CD4-positive, alpha-beta T cell treated with Interleukin-4 for 1 hour (primary cell): Measurements from ENCODE around the gene G6PC1.

ENCODE experiments used
- DNase-seq, 2 donors: peaks; one replicate each; pipeline ENCODE4 v3.0.0-alpha.2; 2020 to 2022

Gene G6PC1

GRCh38 chr17:42950044-42950783, 49.6 kb downstream of the G6PC1 start:
- no peak for DNase-seq
